Vagina (tissue), 2 donors: ENCODE measurements around the gene WT1.

Source experiments
- POLR2A ChIP-seq, 2 donors: fragments of 450-650 bp; IDR thresholded peaks; one replicate each; pipeline ENCODE4 v1.6.1; 2017; ENCODE audit warnings: antibody characterized with exemption in 2 of 2, mild to moderate bottlenecking in 2 of 2, moderate library complexity in 2 of 2
- TF ChIP-seq, protein P1 (sequence below), 3 experiments: fragments of 450-650 bp in 2 of 3; fragments of 200-600 bp in 1 of 3; sonication (generic) in 1 of 3; IDR thresholded peaks; one replicate each; pipeline ENCODE4 v1.5.1; 2017 to 2019; ENCODE audit warnings: antibody characterized with exemption in 3 of 3, mild to moderate bottlenecking in 2 of 3, moderate library complexity in 2 of 3

DNA sequence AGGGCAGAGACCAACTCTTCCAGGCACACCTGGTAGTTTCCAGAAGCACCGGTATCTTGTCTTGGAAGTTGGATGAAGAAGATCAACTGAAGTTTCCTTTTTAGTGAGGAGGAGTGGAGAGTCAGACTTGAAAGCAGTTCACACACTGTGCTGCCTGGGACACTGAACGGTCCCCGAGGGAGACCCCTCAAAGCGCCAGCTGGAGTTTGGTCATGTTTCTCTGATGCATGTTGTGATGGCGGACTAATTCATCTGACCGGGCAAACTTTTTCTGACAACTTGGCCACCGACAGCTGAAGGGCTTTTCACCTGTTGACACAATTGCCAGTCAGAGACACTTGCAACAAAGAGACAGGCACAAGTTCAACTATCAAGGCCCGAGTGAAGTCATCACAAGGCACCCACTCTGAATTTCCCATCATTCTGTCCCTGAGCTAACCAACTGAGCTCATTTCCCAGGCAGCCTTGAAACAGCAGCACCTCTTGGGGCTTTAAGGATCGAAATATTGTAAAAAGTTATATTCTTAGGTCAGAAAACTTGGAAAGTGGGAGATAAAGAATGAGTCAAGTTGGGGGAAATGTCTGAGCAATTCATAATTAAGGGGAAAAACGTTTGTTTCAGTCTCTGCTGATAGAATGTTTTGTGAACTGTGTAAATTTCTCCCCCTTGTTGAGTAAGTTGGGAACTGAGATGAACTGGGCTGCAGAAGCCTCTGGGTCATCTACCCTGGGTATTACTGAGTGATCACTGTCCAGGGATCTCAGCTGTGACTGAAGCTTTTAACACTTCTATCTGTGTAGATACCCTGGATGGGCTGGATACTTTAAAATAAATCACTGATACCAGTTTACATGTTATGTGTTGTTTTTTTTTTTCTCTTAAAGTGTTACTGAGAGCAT, 46.2 kb downstream of the WT1 start:
- TF ChIP-seq, protein P1, sequence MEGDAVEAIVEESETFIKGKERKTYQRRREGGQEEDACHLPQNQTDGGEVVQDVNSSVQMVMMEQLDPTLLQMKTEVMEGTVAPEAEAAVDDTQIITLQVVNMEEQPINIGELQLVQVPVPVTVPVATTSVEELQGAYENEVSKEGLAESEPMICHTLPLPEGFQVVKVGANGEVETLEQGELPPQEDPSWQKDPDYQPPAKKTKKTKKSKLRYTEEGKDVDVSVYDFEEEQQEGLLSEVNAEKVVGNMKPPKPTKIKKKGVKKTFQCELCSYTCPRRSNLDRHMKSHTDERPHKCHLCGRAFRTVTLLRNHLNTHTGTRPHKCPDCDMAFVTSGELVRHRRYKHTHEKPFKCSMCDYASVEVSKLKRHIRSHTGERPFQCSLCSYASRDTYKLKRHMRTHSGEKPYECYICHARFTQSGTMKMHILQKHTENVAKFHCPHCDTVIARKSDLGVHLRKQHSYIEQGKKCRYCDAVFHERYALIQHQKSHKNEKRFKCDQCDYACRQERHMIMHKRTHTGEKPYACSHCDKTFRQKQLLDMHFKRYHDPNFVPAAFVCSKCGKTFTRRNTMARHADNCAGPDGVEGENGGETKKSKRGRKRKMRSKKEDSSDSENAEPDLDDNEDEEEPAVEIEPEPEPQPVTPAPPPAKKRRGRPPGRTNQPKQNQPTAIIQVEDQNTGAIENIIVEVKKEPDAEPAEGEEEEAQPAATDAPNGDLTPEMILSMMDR (IDR thresholded peaks at IDR 0.05) = no peak
- no peak for TF ChIP-seq POLR2A (IDR thresholded peaks at IDR 0.05)
